HG03097 (cell line): ENCODE measurements around the gene WDR20.

Experiments
- ATAC-seq: cut with Tn5 transposase; IDR thresholded peaks from one replicate; pipeline ENCODE4 v1.9.1; 2021; ENCODE audit not compliant: unreplicated experiment, low FRiP score

WDR20 gene

DNA sequence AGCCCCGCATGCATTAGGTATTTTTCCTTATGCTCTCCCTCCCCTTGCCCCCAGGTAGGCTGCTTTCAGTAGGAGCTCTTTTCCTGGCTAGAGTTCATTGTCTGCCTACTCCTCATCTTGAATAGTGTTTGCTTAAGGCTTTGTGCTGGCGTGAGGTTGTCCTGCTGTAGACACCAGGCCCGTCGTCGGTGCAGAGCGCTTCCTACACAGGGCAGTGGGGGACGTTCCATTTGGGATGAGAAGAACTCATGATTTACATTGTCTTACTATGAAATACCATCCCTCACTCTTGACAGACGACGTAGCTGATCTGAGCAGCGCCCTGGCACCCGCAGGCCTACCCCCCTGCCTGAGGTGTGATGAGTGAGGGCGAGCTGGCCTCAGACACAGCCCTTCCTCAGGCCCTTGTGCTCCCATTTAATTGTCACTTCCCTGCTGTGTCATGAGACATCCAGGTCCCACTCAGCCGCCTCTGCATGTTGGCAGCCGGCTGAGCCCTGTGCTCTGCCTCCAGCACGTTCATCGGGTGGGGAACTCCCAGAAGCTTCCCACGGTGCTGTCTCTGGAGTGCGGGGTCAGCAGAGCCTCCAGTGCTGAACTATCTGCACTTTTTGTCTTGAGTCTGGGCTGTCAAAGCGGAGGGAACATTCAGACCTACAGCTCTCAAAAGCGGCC, 76.0 kb downstream of the WDR20 start:
- no peak for ATAC-seq

DNA sequence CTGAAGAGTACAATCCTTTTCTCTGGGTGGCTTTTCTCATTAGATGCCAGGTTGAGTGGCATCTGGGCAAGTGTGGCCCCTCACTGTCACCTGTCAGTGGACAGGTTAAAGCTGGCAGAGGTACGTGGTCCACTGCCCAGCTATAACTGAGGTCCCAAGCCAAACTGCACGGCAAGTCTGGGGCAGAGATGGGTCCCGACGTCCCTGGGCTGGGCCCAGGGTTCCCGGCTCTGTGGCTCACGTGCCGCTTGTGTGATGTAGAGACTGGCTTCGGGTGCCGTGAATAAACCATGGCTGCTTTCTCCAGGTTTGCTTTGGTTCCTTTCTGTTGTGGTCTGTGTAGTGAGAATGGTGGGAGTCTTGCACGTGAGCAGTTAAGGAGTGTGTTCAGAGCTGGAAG, 77.7 kb downstream of the WDR20 start:
- ATAC-seq, result no peak

DNA sequence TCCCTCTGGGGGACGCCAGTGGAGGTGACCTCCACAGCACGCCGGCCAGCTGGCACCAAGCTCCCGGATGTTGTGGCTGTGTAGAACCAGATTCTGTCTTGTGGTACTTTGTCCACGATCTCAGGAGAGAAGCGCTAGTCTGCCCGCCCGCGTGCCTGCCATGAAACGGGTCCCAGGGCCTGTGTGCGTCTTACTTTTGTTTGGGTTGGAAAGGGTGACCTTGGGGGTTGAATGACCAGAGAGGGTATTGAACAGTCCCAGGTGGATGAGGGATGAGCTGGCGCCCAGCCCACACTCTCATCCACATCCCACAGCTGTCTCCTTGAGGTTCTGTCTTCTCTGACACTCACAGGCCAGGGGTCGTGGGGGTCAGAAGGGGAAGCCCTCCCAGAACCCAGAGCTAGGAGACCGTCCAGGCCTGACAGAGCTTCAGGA, 78.3 kb downstream of the WDR20 start:
- ATAC-seq, result no peak

DNA sequence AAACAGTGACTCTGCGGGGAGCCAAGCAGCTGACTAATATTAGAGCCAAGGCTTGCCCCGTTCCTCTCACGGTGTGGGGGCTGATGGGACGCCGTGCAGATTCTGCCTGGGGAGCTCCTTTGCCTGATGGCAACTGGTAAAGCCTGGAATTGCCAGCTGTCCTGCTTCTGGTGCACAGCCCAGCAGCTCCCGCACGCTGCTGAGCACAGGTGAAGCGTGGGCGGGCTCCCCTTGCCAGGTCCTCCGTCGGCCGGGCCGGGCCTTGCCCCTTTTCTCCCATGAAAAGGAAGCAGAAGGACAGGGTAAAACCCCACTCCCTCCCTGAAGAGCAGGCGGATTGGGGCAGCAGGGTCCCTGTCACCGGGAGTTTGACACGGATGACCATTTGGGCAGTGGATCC, 79.0 kb downstream of the WDR20 start:
- no peak for ATAC-seq

DNA sequence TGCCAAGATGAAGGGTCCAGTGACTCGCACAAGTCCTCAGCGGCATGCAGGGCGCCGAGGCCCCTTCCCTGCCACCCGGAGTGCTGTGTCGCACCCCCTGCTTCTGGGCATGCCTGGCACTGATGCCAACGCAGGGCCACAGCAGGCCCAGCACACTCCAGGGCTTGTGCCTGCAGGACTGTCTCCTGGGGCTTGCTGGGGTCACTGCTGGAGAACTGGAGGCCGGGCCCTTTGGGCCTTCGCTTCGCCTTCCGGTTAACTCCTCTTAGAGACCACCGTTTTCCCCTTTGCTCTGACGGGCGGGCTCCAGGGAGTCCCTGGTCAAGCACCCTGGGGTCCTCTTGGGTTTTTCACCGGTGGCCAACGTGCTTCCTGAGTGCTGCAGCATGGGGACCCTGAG, 79.6 kb downstream of the WDR20 start:
- ATAC-seq, result no peak

DNA sequence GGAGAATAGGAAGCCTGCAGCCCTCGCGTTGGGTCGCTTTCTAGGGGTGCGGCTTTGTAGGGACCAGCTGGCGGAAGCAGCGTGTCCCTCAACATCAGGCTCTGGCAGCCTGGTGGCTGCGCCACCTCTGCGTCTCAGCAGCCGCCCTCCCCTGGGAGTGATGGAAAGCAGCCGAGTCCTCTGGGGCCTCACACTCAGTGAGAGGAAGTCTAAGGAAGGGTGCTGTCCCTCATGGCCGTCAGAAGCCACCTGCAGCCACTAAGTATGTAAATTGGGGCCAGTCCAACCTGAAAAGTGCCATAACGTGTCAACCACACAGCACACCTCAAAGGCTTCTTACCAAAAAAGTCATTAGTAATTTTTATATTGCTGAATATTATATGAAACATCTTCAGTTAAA, 80.3 kb downstream of the WDR20 start:
- ATAC-seq, result no peak

DNA sequence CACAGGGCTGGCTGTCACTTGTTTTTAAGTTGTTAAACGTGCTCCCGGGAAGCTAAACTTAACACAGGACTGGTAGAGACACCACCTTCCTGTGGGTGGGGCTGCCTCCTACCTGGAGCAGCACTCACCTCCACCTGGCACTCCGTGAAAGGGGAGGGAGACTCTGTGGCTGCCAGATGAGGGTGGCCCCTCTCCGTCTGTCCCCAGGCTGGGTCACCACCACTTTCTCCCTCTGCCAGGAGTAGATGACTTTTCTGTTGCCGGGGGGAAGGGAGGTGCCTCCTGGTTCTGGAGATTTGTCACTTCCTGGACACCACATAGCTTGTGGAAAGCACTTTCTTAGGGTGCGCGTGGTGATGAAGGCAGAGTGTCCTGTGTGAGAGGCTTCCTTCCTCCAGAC, 81.3 kb downstream of the WDR20 start:
- ATAC-seq, result no peak

DNA sequence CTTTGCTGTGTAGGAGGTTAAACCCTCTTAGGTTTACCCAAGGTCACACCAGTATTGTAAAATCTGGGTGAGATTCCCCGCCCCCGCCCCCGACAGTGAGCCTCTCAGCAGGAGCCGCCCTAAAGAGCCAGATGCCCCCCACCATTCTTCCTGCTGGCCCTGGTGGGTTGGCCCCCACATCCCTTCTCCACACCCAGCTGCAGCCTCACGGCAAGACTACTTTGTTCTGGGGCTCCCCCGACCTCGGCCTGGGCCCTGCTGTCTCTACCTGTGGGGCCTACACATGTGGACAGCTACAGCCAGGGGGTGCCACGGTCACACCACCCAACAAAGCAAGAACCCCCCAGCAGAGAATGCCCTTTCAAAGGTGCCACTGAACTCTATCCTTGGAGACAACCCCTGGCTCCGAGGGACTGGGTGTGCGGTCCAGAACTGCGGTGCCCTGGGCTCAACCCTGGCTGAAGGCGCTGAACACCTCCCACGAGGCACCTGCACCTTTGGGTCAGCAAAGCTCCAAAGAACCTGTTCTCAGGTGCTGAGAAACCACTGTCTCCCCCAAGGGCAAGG, 82.4 kb downstream of the WDR20 start:
- ATAC-seq, result no peak

DNA sequence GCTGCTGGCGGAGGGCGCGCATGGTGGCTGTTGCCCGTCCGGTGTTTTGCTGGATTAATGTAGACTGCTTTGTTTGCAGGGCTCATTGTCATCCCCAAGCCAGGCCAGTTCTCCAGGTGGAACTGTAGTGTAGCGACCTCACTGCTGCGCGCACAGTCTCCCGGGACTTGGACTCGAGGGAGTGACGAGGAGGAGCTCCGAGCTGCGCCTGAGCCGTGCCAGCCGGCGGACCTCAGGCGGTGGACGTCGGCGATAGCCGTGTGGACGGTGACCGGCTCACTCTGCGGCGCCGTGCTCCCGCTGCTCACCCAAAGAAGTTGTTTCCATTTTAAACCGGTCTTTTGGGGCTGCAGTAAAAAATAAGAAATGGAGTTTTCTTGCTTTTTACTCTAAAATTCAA, 83.1 kb downstream of the WDR20 start:
- no peak for ATAC-seq

DNA sequence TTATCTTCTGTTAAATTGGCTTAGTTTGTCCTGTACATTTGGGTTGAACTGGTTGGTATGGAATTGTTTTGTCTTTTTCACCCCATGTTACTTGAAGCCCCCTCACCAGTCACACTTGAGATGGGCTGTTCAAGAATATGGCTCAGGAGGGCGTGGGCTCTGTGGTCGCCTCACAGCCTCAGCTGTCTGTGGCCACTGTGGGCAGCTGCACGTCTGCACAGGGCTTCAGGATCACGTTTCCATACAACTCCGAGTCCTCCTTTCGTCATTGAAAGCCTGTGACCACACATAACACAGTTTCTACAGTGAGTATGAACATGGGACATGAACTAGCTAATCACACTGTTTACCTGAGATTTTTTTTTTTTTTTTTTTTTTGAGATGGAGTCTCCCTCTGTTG, 84.0 kb downstream of the WDR20 start:
- no peak for ATAC-seq

DNA sequence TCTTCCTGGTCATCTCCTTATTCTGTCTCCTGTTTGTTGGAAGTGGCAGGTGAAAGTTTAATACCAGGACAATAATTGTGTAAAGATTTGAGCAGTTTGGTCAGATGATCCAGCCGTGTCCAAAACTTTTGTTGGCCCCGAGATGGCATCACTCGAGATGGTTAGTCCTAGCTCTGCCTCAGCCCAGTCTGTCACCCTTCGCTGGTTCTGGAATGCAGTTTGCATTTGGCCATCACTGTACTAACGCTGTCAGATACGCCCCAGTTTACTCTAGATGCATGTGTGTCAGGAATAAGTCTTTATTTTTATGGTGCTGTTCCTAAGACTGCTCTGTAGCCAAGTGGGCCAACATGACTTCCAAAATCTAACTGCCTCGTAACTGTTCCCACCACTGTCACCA, 85.7 kb downstream of the WDR20 start:
- ATAC-seq, result no peak

DNA sequence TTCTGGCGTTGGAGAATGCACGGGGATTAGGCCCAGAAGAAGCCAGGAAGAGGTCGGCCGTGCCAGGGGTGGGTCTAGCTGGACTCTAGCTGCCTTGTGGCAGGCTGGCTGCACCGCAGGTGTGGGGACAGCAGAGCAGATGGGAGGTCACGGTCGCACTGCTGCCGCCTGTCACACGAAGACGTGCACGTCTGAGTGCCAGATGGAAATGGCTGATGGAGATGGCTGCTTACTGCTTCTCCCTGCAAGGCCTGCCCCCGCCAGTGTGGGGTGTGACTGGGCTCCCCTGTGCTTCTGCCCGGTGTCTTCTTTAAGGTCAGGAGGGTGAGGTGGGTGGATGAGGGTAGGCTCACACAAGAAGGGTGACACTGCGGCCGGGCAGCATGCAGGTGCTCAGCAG, 86.2 kb downstream of the WDR20 start:
- ATAC-seq, result no peak

DNA sequence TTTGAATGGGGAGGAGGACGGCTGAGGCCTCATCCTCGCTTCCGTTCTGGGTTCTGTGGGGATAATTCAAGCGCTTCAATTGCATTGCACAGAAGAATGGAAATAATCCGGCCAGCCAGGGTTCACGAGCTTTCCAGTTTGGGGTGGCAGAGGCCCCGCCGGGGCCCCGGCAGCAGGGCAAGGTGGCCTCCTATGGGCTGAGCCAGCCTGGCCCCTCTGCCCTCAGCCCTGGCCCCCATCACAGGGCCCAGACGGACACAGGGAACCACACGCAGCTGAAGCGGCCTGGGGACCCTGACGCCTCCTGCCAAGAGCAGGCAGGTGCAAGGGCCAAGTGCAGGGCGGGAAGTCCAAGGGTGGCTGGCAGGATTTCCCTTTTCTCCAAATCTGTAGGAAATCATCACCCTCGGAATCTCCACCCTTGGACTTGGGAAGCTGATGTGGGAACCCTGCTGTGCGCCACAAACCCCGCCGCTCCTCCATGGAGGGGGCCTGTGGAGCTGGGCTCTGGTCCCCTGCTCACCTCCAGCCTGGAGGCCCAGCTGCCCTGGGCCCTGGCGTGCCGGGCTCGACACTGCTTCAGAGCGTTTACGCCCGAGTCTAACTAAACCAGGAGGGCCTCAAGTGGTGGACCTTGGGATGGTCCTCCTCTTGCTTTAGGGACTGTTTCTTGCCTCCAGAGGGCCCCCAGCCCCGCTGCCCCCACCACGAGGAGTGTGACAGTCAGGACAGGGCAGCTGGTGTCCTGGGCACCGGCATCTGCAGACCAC, 86.8 kb downstream of the WDR20 start:
- ATAC-seq, result no peak

DNA sequence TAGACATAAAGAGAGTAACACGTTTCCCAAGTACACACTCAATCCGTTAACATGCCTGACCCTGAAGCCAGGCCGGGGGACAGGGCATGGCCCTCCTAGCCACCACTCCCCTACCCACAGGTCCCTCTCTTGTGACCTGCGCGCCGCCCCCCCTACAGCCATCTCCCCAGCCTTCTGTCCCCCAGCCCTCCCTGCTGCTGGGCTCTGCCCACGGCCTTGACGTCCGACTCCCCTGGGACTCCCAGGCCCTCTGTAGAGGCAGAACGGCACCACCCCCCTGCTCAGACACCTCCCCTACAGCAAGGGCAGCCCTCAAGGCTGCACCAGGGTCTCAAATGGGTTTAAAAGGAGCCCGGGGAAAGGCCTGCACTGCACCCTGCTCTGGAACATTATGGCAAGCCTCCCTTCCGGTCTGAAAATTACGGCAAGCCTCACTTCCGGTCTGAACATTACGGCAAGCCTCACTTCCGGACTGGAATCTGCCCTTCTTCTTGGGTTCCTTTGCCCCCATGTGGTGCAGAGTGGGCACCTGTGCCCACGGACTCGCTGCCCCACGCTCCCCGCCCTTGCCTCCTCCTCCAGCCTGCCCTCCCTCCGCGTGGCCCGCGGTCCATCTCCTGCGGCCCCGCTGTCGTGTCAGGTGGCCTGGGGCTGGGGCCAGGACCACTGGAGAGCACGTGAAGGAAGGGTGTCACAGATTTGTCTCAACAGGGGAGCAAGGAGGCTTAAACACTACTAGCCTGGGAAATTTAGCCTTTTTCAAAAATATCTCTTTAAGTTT, 87.7 kb downstream of the WDR20 start:
- no peak for ATAC-seq

DNA sequence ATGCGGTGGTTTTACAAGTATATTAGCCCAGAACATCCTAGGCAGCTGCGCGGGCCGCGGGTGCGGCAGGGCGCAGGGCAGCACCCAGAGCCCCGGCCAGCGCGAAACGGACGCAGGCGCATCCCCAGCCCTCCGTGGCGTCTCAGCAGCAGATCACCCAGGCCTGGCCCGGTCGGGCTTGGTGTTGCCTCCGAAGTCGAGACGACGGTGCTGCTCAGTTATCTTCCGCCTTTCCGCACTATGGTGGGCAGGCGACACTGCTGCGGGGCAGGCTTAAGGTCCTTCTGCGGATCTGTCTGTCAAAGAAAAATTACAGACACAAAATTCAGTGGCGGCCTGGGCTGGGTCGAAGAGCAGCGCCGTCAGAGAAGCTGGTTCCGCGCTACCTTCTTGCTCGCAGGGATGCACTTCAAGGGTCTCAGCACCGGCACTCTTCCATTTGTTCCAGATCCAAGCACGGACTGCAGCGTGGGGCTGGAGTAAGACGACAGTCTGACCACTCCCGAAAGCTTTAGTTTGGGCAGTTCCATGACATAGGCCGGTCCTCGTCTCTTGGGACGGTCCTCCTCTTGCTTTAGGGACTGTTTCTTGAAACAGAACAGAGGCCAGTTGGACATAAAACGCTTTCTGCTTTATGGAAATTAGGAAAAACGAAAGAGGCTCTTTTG, 89.5 kb downstream of the WDR20 start:
- no peak for ATAC-seq

DNA sequence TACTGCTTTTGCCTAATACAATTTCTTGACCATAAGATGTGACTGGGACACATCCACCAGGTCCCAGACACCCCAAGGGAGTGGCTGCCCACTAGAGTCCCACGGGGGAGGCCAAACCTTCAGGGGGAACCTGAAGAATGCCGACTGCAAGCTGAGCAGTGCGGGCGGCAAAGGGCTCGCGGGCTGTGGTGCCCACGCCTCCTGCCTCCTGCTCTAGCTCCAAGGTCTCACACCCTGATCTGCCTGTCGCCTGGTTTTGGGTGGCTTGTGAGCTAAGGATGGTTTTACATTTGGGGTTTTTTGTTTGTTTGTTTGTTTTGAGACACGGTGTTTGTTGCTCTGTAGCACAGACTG, 90.0 kb downstream of the WDR20 start:
- ATAC-seq, result no peak

DNA sequence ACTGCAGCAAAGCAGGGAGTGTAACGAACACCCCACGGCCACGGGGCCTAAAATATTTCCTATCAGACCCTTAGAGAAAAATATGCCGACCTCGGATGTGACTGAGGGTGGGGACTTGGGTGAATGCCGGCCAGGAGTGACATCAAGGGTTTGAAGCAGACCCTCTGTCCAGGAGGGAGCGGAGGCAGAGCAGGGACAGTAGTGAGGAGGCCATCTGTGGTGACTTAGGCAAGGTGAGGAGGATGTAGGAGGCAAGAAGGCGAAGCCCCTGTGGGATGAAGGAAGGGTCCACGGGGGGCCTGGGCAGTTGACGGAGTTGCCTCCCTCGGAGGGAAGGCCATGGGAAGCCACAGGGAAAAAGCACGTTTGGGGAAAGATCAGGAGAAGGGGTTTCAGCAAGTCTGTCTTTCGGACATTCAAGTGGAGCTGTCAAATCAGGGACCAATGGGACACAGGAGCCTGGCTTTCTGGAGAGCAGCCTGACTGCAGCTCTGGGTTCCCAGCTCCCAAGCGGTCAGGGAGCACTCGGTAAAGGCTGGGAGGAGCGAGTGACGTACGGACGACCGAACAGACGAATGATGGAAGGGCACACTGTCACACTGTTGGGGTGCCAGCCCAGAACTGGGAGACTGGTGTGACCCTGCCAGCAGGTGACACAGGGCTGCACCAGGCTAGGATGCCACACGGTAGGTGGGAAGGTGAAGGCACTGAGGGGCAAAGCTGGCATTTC, 90.9 kb downstream of the WDR20 start:
- no peak for ATAC-seq

DNA sequence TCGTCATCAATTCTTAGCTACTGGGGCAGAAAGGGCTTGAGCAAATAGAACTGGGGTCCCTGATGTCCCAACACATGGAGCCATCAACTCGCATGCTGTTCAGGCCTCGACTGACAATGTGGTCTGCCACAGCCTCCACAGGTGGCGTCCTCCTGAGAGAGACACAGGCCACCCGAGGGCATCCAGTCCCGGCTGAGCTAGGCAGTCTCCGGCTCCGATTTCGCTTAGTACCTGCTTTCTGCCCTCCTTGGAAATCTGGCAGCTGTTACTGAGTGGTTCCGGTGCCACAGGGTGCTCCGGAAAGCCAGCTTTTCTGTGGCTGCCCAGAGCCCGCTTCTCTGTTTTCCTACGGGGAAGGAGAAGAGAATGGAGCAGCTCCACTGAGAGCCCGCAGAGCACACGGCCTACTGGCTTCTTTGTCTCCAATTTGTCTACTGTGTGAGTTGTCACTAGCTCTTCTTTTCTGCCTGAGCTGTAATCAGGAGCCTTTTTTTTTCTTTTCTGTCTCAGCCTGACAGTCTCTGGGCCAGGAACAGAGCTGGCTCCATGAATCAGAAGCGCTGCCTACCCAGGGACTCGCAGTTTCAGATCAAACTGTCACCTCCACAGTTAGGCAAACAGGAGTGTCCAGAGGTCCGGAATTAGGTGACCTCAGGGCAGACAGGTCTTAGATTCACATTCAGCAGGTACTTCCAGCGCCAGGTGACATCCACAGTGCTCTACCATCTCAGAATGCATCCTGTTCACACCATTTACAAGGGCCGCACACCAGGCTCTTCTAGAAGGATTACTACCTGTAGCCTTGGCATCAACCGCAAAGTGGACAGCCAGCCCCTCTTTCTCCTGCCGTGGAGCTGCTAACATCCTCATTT, 92.0 kb downstream of the WDR20 start:
- no peak for ATAC-seq

DNA sequence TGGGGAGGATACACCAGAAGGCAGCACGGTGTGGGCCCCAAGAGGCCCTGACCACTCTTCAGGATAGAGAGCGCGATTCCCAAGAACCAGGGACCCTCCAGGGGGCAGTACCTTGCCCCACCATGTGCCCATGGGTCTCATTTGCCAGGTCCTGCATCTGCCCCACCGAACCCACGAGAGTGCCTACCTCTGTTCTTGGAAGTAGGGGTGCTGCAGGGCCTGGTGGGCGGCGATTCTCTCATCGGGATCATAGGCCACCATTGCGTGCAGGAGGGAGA, 92.6 kb downstream of the WDR20 start:
- no peak for ATAC-seq

DNA sequence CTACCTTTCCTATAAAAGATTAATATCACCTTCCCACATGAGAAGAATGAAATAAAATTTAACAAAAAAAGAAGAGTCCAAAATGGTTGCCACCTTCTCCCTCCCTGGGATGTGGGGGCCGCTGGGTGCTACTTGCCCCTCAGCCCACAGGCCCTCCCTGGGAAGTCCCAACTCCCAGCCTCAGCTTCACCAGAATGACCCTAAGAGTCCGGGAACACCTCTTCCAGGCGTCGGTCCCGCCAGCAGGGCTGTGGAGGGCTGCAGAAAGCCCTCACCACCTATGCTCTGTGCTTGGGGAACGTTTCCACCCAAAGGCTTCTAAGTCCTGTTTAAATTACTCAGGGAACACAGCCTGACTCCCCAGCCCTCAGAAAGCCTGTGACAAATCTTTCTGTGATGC, 93.4 kb downstream of the WDR20 start:
- no peak for ATAC-seq
